ENCODE data around the gene FTO.

Gene FTO

GRCh38 chr16:54062361-54063278, 358.7 kb downstream of the FTO start:
- TF ChIP-seq POLR2AphosphoS5 (IDR thresholded peaks at IDR 0.05; ENCODE audit: borderline replicate concordance, low read depth, low read length) (no peak), FOXP2 (optimal IDR thresholded peaks at IDR 0.05; ENCODE audit: control extremely low read depth, extremely low read length, insufficient read depth) (no peak), EZH2 (IDR thresholded peaks at IDR 0.05) (no peak)
- no peaks in the 10 kb centered on the region for H3K36me3 ChIP-seq (ENCODE audit: insufficient read depth, low read length)
- H3K9ac ChIP-seq (ENCODE audit: insufficient read length): no peak overlapping the region
- no peak for DNase-seq (ENCODE audit: low read depth, low spot score)
- H3K4me3 ChIP-seq: no peak overlapping the region
- no peak overlapping the region for H3K27ac ChIP-seq
- H3K9me3 ChIP-seq (ENCODE audit: low read depth, low read length): no peaks in the 10 kb centered on the region

- Histone ChIP-seq H3K9ac (ENCODE audit: insufficient read length) (no peak overlapping the region), H3K9me3 (ENCODE audit: low read depth, low read length) (no peaks in the 10 kb centered on the region), H3K36me3 (ENCODE audit: insufficient read depth, low read length) (no peaks in the 10 kb centered on the region), H3K27ac (no peak overlapping the region), H3K4me3 (no peak overlapping the region)
- no peak for DNase-seq (ENCODE audit: low read depth, low spot score)
- TF ChIP-seq FOXP2 (optimal IDR thresholded peaks at IDR 0.05; ENCODE audit: control extremely low read depth, extremely low read length, insufficient read depth) (no peak), POLR2AphosphoS5 (IDR thresholded peaks at IDR 0.05; ENCODE audit: borderline replicate concordance, low read depth, low read length) (no peak), EZH2 (IDR thresholded peaks at IDR 0.05) (no peak)
Observed at GRCh38 chr16:54063279-54063773, 359.4 kb downstream of the FTO start.

GRCh38 chr16:54066451-54067105, 362.6 kb downstream of the FTO start:
- TF ChIP-seq POLR2AphosphoS5 (IDR thresholded peaks at IDR 0.05; ENCODE audit: borderline replicate concordance, low read depth, low read length): no peak
- TF ChIP-seq EZH2 (IDR thresholded peaks at IDR 0.05): no peak
- no peak for TF ChIP-seq FOXP2 (optimal IDR thresholded peaks at IDR 0.05; ENCODE audit: control extremely low read depth, extremely low read length, insufficient read depth)
- Histone ChIP-seq H3K4me3 (no peak overlapping the region), H3K9ac (ENCODE audit: insufficient read length) (no peak overlapping the region), H3K36me3 (ENCODE audit: insufficient read depth, low read length) (no peaks in the 10 kb centered on the region), H3K9me3 (ENCODE audit: low read depth, low read length) (no peaks in the 10 kb centered on the region), H3K27ac (no peak overlapping the region)
- no peak for DNase-seq (ENCODE audit: low read depth, low spot score)

- H3K36me3 ChIP-seq (ENCODE audit: insufficient read depth, low read length): no peaks in the 10 kb centered on the region
- no peak overlapping the region for H3K9ac ChIP-seq (ENCODE audit: insufficient read length)
- no peak for TF ChIP-seq EZH2 (IDR thresholded peaks at IDR 0.05)
- no peak for TF ChIP-seq FOXP2 (optimal IDR thresholded peaks at IDR 0.05; ENCODE audit: control extremely low read depth, extremely low read length, insufficient read depth)
- no peak for TF ChIP-seq POLR2AphosphoS5 (IDR thresholded peaks at IDR 0.05; ENCODE audit: borderline replicate concordance, low read depth, low read length)
- no peak for DNase-seq (ENCODE audit: low read depth, low spot score)
- H3K27ac ChIP-seq: no peak overlapping the region
- no peak overlapping the region for H3K4me3 ChIP-seq
- H3K9me3 ChIP-seq (ENCODE audit: low read depth, low read length): no peaks in the 10 kb centered on the region
Observed at GRCh38 chr16:54067322-54068065, 363.5 kb downstream of the FTO start.

GRCh38 chr16:54068212-54068611, 364.3 kb downstream of the FTO start:
- Histone ChIP-seq H3K9ac (ENCODE audit: insufficient read length) (no peak overlapping the region), H3K4me3 (no peak overlapping the region), H3K27ac (no peak overlapping the region), H3K36me3 (ENCODE audit: insufficient read depth, low read length) (no peaks in the 10 kb centered on the region), H3K9me3 (ENCODE audit: low read depth, low read length) (no peaks in the 10 kb centered on the region)
- DNase-seq (ENCODE audit: low read depth, low spot score): no peak
- TF ChIP-seq POLR2AphosphoS5 (IDR thresholded peaks at IDR 0.05; ENCODE audit: borderline replicate concordance, low read depth, low read length) (no peak), FOXP2 (optimal IDR thresholded peaks at IDR 0.05; ENCODE audit: control extremely low read depth, extremely low read length, insufficient read depth) (no peak), EZH2 (IDR thresholded peaks at IDR 0.05) (no peak)

- Histone ChIP-seq H3K9ac (ENCODE audit: insufficient read length) (no peak overlapping the region), H3K36me3 (ENCODE audit: insufficient read depth, low read length) (no peaks in the 10 kb centered on the region), H3K4me3 (no peak overlapping the region), H3K27ac (no peak overlapping the region), H3K9me3 (ENCODE audit: low read depth, low read length) (no peaks in the 10 kb centered on the region)
- TF ChIP-seq EZH2 (IDR thresholded peaks at IDR 0.05) (no peak), FOXP2 (optimal IDR thresholded peaks at IDR 0.05; ENCODE audit: control extremely low read depth, extremely low read length, insufficient read depth) (no peak), POLR2AphosphoS5 (IDR thresholded peaks at IDR 0.05; ENCODE audit: borderline replicate concordance, low read depth, low read length) (no peak)
- DNase-seq (ENCODE audit: low read depth, low spot score): no peak
Observed at GRCh38 chr16:54069601-54070239, 365.8 kb downstream of the FTO start.

- no peak overlapping the region for H3K4me3 ChIP-seq
- DNase-seq (ENCODE audit: low read depth, low spot score): no peak
- no peaks in the 10 kb centered on the region for H3K9me3 ChIP-seq (ENCODE audit: low read depth, low read length)
- TF ChIP-seq FOXP2 (optimal IDR thresholded peaks at IDR 0.05; ENCODE audit: control extremely low read depth, extremely low read length, insufficient read depth) (no peak), POLR2AphosphoS5 (IDR thresholded peaks at IDR 0.05; ENCODE audit: borderline replicate concordance, low read depth, low read length) (no peak), EZH2 (IDR thresholded peaks at IDR 0.05) (no peak)
- no peak overlapping the region for H3K27ac ChIP-seq
- H3K9ac ChIP-seq (ENCODE audit: insufficient read length): no peak overlapping the region
- H3K36me3 ChIP-seq (ENCODE audit: insufficient read depth, low read length): no peaks in the 10 kb centered on the region
Observed at GRCh38 chr16:54070789-54071343, 366.9 kb downstream of the FTO start.

Data from SK-N-MC (cell line).